ENCODE measurements around the gene CASR. TPM values are rescaled to one million over a fixed set of nuclear protein-coding genes. Genes with fewer than 3 reads are reported as not detected.

CASR gene
- total and polyA plus RNA-seq, 2 of the 4 experiments (the other 2 are of a cell fraction) = not detected

DNA sequence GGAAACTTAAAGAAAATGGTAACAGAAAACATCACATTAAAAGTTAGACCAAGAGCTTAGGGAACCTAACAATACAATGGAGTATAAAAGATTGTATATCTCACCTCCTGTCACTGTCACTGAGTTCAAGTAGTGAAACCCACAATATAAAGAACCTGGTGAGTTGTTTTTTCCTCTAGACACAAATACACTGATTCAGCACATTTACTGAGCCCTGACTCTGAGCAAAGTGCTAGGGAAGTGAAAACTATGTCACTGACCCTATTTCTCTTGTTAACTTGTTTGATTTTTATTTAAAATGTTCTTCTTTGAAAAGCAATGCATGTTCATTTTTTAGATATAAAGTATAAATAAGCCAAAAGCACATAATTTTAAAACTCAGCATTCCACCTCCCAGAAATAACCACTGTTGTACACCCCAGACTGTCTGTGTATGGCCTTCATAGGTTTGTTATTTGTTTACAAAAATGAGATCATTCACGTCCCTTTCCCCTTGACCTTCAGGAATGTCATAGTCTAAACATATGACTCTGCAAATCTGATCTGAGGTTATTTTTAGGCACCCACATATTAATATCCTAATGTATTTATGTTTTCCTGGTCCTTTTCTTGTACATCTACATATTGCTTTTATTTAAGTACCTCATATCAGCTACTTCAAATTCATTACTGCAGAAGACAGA is 72.4 kb downstream of the CASR start:
- H2BK15ac ChIP-seq (ENCODE audit: low read depth, low read length) = no peak overlapping the region
- no TSS peak for BruUV-seq (replicated peaks)
- no peaks in the 10 kb centered on the region for H3K9me1 ChIP-seq (ENCODE audit: insufficient read depth, low read length)
- H2AK9ac ChIP-seq (replicated peaks; ENCODE audit: low read depth, low read length, poor library complexity) = no peak overlapping the region
- peaks cover 5% of the 10 kb centered on the region for H3K27me3 ChIP-seq (ENCODE audit: control insufficient read depth, insufficient read depth, low read length)
- no peaks in the 10 kb centered on the region for H4K20me1 ChIP-seq (ENCODE audit: insufficient read depth, low read length)
- DNase-seq = peak; percentile 30
- no peak overlapping the region for H3K56ac ChIP-seq (ENCODE audit: extremely low read depth, insufficient read depth, low read length)
- no peak overlapping the region for H3K27ac ChIP-seq (ENCODE audit: insufficient read depth, low read length)
- H3K4me3 ChIP-seq (ENCODE audit: insufficient read depth, low read depth, low read length) = no peak overlapping the region
- H4K8ac ChIP-seq (ENCODE audit: low read depth in 2 of 2, low read length in 2 of 2) = no peak overlapping the region
- no peak overlapping the region for H3K4ac ChIP-seq (ENCODE audit: low read depth, low read length)
- dilution Hi-C loops (cut with HindIII; ENCODE audit: low sequenced_read_pairs, unreplicated experiment) = no loop called here
- in situ Hi-C loops (cut with MboI; ENCODE audit: low sequenced_read_pairs) = no loop called here
- 0 out of 2 replicates have a peak overlapping the region, but pooled peaks have one; percentile 42 for H3K23ac ChIP-seq (ENCODE audit: low read depth, low read length)
- no peak overlapping the region for H3K18ac ChIP-seq (ENCODE audit: low read depth, low read length)
- no peak overlapping the region for H4K5ac ChIP-seq (ENCODE audit: low read depth, low read length)
- no peak overlapping the region for H2AK5ac ChIP-seq (ENCODE audit: low read depth, low read length)
- H3K4me1 ChIP-seq (ENCODE audit: control insufficient read depth, insufficient read depth, low read length) = no peaks in the 10 kb centered on the region; the same call in 1 of the 2 replicates
- peak; percentile 62; the same call in 1 of the 2 replicates for TF ChIP-seq NFE2L2 (IDR thresholded peaks at IDR 0.05; ENCODE audit: low read depth, low read length)
- no peak for TF ChIP-seq RFX5 (IDR thresholded peaks at IDR 0.05; ENCODE audit: low read depth, low read length)
- peak; percentile 91 for TF ChIP-seq MAFK (IDR thresholded peaks at IDR 0.05; ENCODE audit: low read depth, low read length)
- no peak for TF ChIP-seq RAD21 (IDR thresholded peaks at IDR 0.05; ENCODE audit: low read length)
- H3K4me2 ChIP-seq (ENCODE audit: low read depth, low read length) = no peak overlapping the region
- no peak overlapping the region for H3K9ac ChIP-seq (ENCODE audit: low read depth, low read length)
- intact Hi-C loops (cut with micrococcal nuclease) = loop anchor here (2.0 to 10.0 kb wide), 3 partner anchors 95 to 509 kb away; partner anchors contain the start of genes EAF2, GOLGB1 and IQCB1
- no peak overlapping the region; the same call in 1 of the 2 replicates for H2BK120ac ChIP-seq (ENCODE audit: low read depth, low read length)
- ATAC-seq (ENCODE audit: low read depth) = peak; percentile 69
- H2BK5ac ChIP-seq (ENCODE audit: low read depth, low read length, poor library complexity, severe bottlenecking) = no peak overlapping the region
- CTCF ChIA-PET = no interaction called here
- no peak overlapping the region for H2AFZ ChIP-seq (replicated peaks; ENCODE audit: low read length, poor library complexity)
- no peaks in the 10 kb centered on the region for H3K36me3 ChIP-seq (ENCODE audit: control insufficient read depth, insufficient read depth, low read length)
- WGBS, 2 experiments (ENCODE audit: extremely low coverage in 2 of 2, insufficient read length in 1 of 2) = no CpG with 5 or more reads among the region's 1 CpG
- H4K91ac ChIP-seq (ENCODE audit: insufficient read depth, low read depth, low read length) = no peak overlapping the region
- 0 out of 2 replicates have a peak overlapping the region, but pooled peaks have one; percentile 25 for H2BK20ac ChIP-seq (ENCODE audit: low read depth, low read length)
- POLR2A ChIA-PET (ENCODE audit: unreplicated experiment) = no interaction called here
- no peaks in the 10 kb centered on the region for H3K9me3 ChIP-seq (ENCODE audit: control insufficient read depth, insufficient read depth, low read length)
- H3K79me1 ChIP-seq (ENCODE audit: low read depth in 1 of 2, low read length in 2 of 2) = no peaks in the 10 kb centered on the region
- no peak overlapping the region for H3K14ac ChIP-seq (replicated peaks; ENCODE audit: low read depth, low read length)

Data from IMR-90 (cell line).